H4 (cell line): ENCODE measurements around the gene GPRC5B. TPM values are rescaled to one million over a fixed set of nuclear protein-coding genes. Genes with fewer than 3 reads are reported as not detected.
A peak's percentile ranks its signal among the peaks of the same experiment; 100 is the strongest.

Source experiments
- DNase-seq: peaks from one replicate; pipeline ENCODE4 v3.0.0-alpha.2; 2015; ENCODE audit warnings: low spot score
- total RNA-seq: library from RNA; depleted of rRNA; stranded (reverse); fragments of >200 nt; shearing (Covaris generic); gene quantifications from 2 replicates; pipeline ENCODE4 v1.2.3, GENCODE V29; 2014

Gene GPRC5B
- total RNA-seq, 1 experiment from 2014 or later = 1.8 TPM

GRCh38 chr16:19898166-19898565 lies 13.5 kb upstream of the GPRC5B start:
- DNase-seq = no peak

GRCh38 chr16:19896951-19897350 lies 12.3 kb upstream of the GPRC5B start:
- DNase-seq = no peak

GRCh38 chr16:19894586-19894985 lies 9.9 kb upstream of the GPRC5B start:
- no peak for DNase-seq

GRCh38 chr16:19892902-19893301 lies 8.3 kb upstream of the GPRC5B start:
- DNase-seq = no peak

- DNase-seq = no peak
Measured at GRCh38 chr16:19890901-19891300, 6.3 kb upstream of the GPRC5B start.

GRCh38 chr16:19888834-19889233 lies 4.2 kb upstream of the GPRC5B start:
- DNase-seq = no peak

- peak; percentile 65 for DNase-seq
Measured at GRCh38 chr16:19886073-19886941, 1.7 kb upstream of the GPRC5B start.

GRCh38 chr16:19885451-19886072 lies 914 bp upstream of the GPRC5B start:
- DNase-seq = no peak

- DNase-seq = no peak
Measured at GRCh38 chr16:19883966-19884485, 622 bp downstream of the GPRC5B start.

- DNase-seq = no peak
Measured at GRCh38 chr16:19883296-19883965, 1.2 kb downstream of the GPRC5B start.

- no peak for DNase-seq
Measured at GRCh38 chr16:19882646-19883045, 2.0 kb downstream of the GPRC5B start.

GRCh38 chr16:19882186-19882585 lies 2.5 kb downstream of the GPRC5B start:
- DNase-seq = no peak

- no peak for DNase-seq
Measured at GRCh38 chr16:19881783-19882182, 2.9 kb downstream of the GPRC5B start.

- DNase-seq = no peak
Measured at GRCh38 chr16:19881028-19881427, 3.6 kb downstream of the GPRC5B start.

GRCh38 chr16:19879241-19879792 lies 5.3 kb downstream of the GPRC5B start:
- peak; percentile 46 for DNase-seq

GRCh38 chr16:19878757-19879156 lies 5.9 kb downstream of the GPRC5B start:
- DNase-seq = no peak

GRCh38 chr16:19876501-19877059 lies 8.1 kb downstream of the GPRC5B start:
- no peak for DNase-seq

- DNase-seq = no peak
Measured at GRCh38 chr16:19875900-19876299, 8.7 kb downstream of the GPRC5B start.

- no peak for DNase-seq
Measured at GRCh38 chr16:19874851-19875546, 9.6 kb downstream of the GPRC5B start.

- no peak for DNase-seq
Measured at GRCh38 chr16:19874026-19874425, 10.6 kb downstream of the GPRC5B start.

GRCh38 chr16:19872935-19873334 lies 11.7 kb downstream of the GPRC5B start:
- no peak for DNase-seq
